ENCODE data around the gene PNLIPRP3. TPM values are rescaled to one million over a fixed set of nuclear protein-coding genes. Genes with fewer than 3 reads are reported as not detected.

Gene PNLIPRP3
- total RNA-seq, 1 experiment from 2014 or later: not detected

DNA sequence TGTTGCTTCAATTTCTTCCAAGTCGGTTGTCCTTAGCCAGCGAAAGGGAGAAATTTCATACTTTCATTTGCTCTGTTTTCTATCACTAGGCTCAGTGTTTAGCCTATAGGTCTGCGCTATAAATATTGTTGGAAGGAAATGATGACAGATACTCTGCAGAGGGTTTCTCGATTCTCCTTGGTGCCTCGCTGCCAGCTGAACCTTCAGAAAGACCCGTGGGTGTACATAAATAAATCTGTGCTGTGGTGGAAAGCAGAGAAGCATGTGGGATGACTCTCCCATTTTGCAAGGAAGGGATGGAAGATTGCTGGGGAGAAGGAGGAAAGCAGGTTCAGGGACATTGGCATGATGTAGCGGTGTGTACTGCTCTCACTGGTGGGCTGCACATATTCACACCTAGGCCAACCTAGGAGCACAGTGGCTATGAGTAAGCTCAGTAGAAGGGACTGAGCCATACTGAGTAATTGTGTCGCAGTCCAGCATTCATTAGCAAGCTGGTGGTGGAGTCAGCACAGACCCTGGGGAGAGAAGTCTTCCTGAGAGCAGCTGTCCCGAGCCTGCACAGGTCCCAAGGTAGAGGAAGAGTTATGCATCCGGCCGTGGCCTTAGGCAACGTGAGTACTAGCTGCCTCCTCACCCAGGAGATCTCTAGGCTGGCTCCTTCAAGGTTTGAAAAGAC, 50.5 kb downstream of the PNLIPRP3 start:
- POLR2A ChIA-PET: no interaction called here
- CTCF ChIA-PET: no interaction called here
- no peak overlapping the region for H3K27ac Mint-ChIP-seq
- peaks cover 39% of the 10 kb centered on the region for H3K36me3 Mint-ChIP-seq
- peaks cover 8% of the 10 kb centered on the region for H3K4me1 Mint-ChIP-seq
- DNase-seq (ENCODE audit: low spot score) (no peak), ATAC-seq (no peak)
- peaks cover 50% of the 10 kb centered on the region for H3K9me3 Mint-ChIP-seq
- peaks cover 21% of the 10 kb centered on the region for H3K27me3 Mint-ChIP-seq (ENCODE audit: low read depth)
- no peak overlapping the region for H3K4me3 Mint-ChIP-seq
- no peak for TF ChIP-seq SMAD4 (CRISPR knock-in tag; IDR thresholded peaks at IDR 0.05)
- TF ChIP-seq NR3C1 (CRISPR knock-in tag; conservative IDR thresholded peaks at IDR 0.05; ENCODE audit: low read depth): no peak
- TF ChIP-seq ZNF121 (CRISPR knock-in tag; IDR thresholded peaks at IDR 0.05): no peak
- TF ChIP-seq, protein P1, sequence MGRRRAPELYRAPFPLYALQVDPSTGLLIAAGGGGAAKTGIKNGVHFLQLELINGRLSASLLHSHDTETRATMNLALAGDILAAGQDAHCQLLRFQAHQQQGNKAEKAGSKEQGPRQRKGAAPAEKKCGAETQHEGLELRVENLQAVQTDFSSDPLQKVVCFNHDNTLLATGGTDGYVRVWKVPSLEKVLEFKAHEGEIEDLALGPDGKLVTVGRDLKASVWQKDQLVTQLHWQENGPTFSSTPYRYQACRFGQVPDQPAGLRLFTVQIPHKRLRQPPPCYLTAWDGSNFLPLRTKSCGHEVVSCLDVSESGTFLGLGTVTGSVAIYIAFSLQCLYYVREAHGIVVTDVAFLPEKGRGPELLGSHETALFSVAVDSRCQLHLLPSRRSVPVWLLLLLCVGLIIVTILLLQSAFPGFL (CRISPR knock-in tag; IDR thresholded peaks at IDR 0.05; ENCODE audit: borderline replicate concordance): no peak
- TF ChIP-seq HMGXB4 (CRISPR knock-in tag; IDR thresholded peaks at IDR 0.05): no peak
- no peak for TF ChIP-seq ZNF512 (CRISPR knock-in tag; IDR thresholded peaks at IDR 0.05; ENCODE audit: borderline replicate concordance)
- TF ChIP-seq, protein P2, sequence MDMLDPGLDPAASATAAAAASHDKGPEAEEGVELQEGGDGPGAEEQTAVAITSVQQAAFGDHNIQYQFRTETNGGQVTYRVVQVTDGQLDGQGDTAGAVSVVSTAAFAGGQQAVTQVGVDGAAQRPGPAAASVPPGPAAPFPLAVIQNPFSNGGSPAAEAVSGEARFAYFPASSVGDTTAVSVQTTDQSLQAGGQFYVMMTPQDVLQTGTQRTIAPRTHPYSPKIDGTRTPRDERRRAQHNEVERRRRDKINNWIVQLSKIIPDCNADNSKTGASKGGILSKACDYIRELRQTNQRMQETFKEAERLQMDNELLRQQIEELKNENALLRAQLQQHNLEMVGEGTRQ (CRISPR knock-in tag; IDR thresholded peaks at IDR 0.05): no peak
- no peak for TF ChIP-seq E2F1 (CRISPR knock-in tag; IDR thresholded peaks at IDR 0.05)
- TF ChIP-seq ZNF219 (CRISPR knock-in tag; IDR thresholded peaks at IDR 0.05; ENCODE audit: borderline replicate concordance): no peak
- TF ChIP-seq NR1H2 (CRISPR knock-in tag; IDR thresholded peaks at IDR 0.05): no peak
- TF ChIP-seq, protein P3, sequence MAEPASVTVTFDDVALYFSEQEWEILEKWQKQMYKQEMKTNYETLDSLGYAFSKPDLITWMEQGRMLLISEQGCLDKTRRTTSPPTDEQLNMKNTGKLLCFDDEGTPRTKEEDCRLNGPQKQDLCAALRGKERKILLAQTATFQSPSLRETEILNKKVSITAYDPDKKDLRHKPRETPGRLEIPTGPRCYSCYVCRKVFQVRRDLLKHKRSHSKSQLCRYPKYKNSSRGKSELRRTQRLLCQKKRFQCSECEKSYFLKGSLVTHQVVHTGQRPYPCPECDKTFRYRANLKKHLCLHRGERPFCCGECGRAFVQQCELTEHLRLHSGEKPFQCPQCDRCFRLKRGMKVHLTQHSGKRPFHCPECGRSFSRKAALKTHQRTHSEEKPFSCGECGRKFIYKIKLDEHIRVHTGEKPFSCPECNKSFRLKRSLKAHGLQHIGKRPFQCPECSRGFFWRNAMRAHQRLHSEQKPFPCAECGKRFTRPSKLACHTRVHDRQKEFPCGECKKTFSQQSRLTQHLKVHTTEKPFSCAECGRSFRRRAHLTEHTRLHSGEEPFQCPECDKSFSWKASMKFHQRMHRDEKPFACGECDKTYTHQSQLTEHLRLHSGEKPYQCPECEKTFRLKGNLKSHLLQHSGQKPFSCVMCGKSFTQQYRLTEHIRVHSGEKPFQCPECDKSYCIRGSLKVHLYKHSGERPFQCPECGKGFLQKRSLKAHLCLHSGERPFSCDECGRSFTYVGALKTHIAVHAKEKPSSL (CRISPR knock-in tag; conservative IDR thresholded peaks at IDR 0.05): no peak
- TF ChIP-seq FOXP4 (CRISPR knock-in tag; IDR thresholded peaks at IDR 0.05): no peak
- TF ChIP-seq RELA (CRISPR knock-in tag; IDR thresholded peaks at IDR 0.05; ENCODE audit: borderline replicate concordance): no peak
- TF ChIP-seq GABPB1 (CRISPR knock-in tag; IDR thresholded peaks at IDR 0.05): no peak
- no peak for TF ChIP-seq CTCF (IDR thresholded peaks at IDR 0.05)
- no peak for TF ChIP-seq ERG (CRISPR knock-in tag; IDR thresholded peaks at IDR 0.05)
- TF ChIP-seq TEAD4 (CRISPR knock-in tag; IDR thresholded peaks at IDR 0.05): no peak
- TF ChIP-seq ZNF396 (CRISPR knock-in tag; IDR thresholded peaks at IDR 0.05; ENCODE audit: borderline replicate concordance): no peak
- TF ChIP-seq GTF2I (CRISPR knock-in tag; conservative IDR thresholded peaks at IDR 0.05): no peak

Measured in WTC11 (cell line).